ENCODE data around the gene SMIM14. TPM values are rescaled to one million over a fixed set of nuclear protein-coding genes. Genes with fewer than 3 reads are reported as not detected.
"Not testable (repeated sequence)": the region's sequence is repeated elsewhere in the genome, so short reads cannot be mapped to it uniquely, and the experiment has no call there.

SMIM14 gene
- total RNA-seq, 6 experiments from 2014 or later, result 54.0 to 224 (median 124) TPM

DNA sequence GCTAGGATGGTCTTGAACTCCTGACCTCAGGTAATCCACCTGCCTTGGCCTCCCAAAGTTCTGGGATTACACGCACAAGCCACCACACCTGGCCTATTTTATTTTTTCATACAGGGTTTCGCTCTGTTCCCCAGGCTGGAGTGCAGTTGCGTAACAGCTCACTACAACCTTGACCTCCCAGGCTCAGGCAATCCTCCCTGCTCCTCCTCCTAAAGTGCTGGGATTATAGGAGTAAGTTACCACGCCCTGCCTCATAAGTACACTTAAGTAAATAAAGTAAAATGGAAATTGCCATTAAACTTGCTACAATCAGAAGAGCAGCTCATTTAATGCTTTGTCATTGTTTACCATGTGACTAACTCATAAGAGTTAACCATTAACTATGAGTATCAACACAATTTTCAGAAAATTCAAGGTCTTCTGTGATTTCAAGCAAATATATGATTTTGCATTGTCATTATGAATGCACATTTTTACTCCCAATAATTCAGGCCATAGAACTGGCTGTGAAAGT, 123.7 kb downstream of the SMIM14 start:
- peak; percentile 58 to 81 (median 74) for DNase-seq
- Histone ChIP-seq H3K36me3 (peaks cover 4 to 93% (median 22%) of the 10 kb centered on the region in 4 donors), H3K9me3 (no peaks in the 10 kb centered on the region), H3K4me1 (peaks cover 0 to 49% (median 10%) of the 10 kb centered on the region in 4 donors), H3K4me3 (no peak overlapping the region), H3K27ac (peak overlapping the region; percentile 61 to 79 (median 65)), H3K27me3 (no peaks in the 10 kb centered on the region)
- WGBS (ENCODE audit: insufficient coverage, low coverage, low lambda C conversion rate, missing lambda C conversion rate), result 29% methylated on average over 4 of the region's 4 CpGs
- ATAC-seq, result peak; percentile 77 to 95 (median 86)
- intact Hi-C loops (cut with DNase I), result no loop called here
- no peak for TF ChIP-seq POLR2A (IDR thresholded peaks at IDR 0.05)
- TF ChIP-seq, protein P1, sequence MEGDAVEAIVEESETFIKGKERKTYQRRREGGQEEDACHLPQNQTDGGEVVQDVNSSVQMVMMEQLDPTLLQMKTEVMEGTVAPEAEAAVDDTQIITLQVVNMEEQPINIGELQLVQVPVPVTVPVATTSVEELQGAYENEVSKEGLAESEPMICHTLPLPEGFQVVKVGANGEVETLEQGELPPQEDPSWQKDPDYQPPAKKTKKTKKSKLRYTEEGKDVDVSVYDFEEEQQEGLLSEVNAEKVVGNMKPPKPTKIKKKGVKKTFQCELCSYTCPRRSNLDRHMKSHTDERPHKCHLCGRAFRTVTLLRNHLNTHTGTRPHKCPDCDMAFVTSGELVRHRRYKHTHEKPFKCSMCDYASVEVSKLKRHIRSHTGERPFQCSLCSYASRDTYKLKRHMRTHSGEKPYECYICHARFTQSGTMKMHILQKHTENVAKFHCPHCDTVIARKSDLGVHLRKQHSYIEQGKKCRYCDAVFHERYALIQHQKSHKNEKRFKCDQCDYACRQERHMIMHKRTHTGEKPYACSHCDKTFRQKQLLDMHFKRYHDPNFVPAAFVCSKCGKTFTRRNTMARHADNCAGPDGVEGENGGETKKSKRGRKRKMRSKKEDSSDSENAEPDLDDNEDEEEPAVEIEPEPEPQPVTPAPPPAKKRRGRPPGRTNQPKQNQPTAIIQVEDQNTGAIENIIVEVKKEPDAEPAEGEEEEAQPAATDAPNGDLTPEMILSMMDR (IDR thresholded peaks at IDR 0.05), result no peak

DNA sequence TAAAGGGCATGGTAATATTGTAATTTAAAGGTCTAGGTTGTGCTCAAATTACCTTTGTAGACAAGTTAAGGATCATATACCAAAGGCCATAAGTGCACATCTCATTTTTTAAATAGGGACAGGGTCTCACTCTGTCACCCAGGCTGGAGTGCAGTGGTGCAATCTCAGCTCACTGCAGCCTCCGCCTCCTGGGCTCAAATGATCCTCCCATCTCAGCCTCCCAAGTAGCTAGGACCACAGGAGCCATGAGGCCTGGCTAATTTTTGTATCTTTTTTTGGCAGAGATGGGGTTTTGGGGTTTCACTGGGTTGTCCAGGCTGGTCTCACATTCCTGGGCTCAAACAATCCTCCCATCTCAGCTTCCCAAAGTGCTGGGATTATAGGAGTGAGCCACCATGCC, 124.4 kb downstream of the SMIM14 start:
- H3K27me3 ChIP-seq; DNase-seq; ATAC-seq; H3K9me3 ChIP-seq; intact Hi-C loops (cut with DNase I); H3K4me3 ChIP-seq: not testable (repeated sequence)
- peak overlapping the region; percentile 23 to 79 (median 61) for H3K27ac ChIP-seq
- H3K36me3 ChIP-seq, result peaks cover 7 to 93% (median 26%) of the 10 kb centered on the region in 4 donors
- H3K4me1 ChIP-seq, result peaks cover 0 to 44% (median 8%) of the 10 kb centered on the region in 4 donors
- 86% methylated on average over 1 of the region's 1 CpG for WGBS (ENCODE audit: insufficient coverage, low coverage, low lambda C conversion rate, missing lambda C conversion rate)

DNA sequence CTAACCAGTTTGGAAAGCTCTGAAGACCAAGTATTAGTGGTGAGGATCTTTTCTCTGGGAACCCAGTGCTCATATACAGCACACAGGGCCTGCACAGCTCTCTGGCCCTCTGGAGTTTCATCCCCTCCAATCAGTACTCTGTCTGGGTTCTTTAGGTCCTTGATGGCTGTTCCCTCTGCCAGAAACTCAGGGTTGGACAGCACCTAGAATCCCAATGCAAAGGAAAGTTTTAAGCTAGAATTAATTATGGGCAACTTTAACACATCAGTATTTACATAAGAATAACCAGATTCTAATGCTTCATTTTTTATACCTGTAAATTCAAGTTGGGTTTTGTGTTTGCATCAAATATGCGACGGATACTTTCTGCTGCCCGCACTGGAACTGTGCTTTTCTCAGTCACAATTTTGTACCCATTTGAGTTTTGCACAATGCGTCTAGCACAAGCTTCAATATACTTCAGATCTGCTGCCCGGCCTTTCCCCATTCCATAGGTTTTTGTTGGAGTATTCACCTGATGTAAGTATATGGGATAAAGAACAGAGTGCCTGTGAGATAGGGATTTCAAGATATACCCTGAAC, 128.2 kb downstream of the SMIM14 start:
- Histone ChIP-seq H3K9me3 (no peaks in the 10 kb centered on the region), H3K4me3 (no peak overlapping the region), H3K4me1 (peaks cover 0 to 27% (median 5%) of the 10 kb centered on the region in 4 donors), H3K27ac (peak overlapping the region in 1 of 3 donors; percentile 14), H3K27me3 (no peaks in the 10 kb centered on the region), H3K36me3 (peaks cover 24 to 94% (median 50%) of the 10 kb centered on the region in 4 donors)
- 100% methylated on average over 3 of the region's 5 CpGs for WGBS (ENCODE audit: insufficient coverage, low coverage, low lambda C conversion rate, missing lambda C conversion rate)
- ATAC-seq, result no peak
- no peak for DNase-seq
- TF ChIP-seq, protein P1 (IDR thresholded peaks at IDR 0.05), result no peak
- no peak for TF ChIP-seq POLR2A (IDR thresholded peaks at IDR 0.05)
- intact Hi-C loops (cut with DNase I), result no loop called here

DNA sequence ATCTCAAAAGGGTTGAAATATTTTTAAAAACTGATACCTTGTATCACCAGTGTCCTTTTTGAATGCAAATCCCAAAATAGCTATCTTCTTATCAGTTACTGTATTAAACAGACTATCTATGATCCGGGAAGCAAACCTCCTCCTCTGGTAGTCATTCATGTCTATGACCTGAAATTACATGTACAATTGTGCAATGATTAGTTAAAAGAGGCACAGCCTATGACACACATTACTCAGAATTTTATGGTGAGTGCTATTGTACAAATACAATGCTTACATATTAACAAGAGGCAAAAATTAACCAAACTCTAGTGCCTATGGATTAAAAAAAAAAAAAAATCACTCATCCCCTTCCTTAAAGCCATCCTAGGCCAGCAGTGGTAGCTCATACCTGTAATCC, 133.1 kb downstream of the SMIM14 start:
- Histone ChIP-seq H3K36me3 (peaks cover 23 to 97% (median 67%) of the 10 kb centered on the region in 4 donors), H3K4me3 (no peak overlapping the region), H3K4me1 (peaks cover 0 to 14% (median 0%) of the 10 kb centered on the region in 4 donors), H3K27ac (peak overlapping the region in 1 of 3 donors; percentile 6), H3K27me3 (no peaks in the 10 kb centered on the region), H3K9me3 (no peaks in the 10 kb centered on the region)
- 17% methylated on average over 1 of the region's 1 CpG for WGBS (ENCODE audit: insufficient coverage, low coverage, low lambda C conversion rate, missing lambda C conversion rate)
- TF ChIP-seq, protein P1 (IDR thresholded peaks at IDR 0.05), result no peak
- TF ChIP-seq POLR2A (IDR thresholded peaks at IDR 0.05), result no peak
- intact Hi-C loops (cut with DNase I), result no loop called here
- ATAC-seq (peak in 2 of 4 donors; percentile 7 to 41), DNase-seq (no peak)

DNA sequence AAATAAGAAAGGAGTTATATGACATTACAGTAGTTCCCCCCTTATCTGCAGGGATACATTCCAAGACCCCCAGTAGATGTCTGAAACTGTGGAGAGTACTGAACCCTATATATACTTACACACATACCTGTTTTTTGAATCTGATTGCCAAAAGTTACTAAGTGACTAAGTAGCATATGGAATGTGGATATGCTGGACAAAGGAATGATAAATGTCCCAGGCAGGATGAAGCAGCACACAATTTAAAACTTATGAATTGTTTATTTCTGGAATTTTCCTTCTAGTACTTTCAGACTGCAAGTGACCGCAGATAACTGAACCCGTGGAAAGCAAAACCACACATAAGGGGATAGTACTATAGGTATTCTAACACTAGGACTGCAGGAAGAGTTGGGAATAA, 134.1 kb downstream of the SMIM14 start:
- Histone ChIP-seq H3K27ac (peak overlapping the region in 1 of 3 donors; percentile 9), H3K4me1 (peaks cover 0 to 19% (median 0%) of the 10 kb centered on the region in 4 donors), H3K4me3 (no peak overlapping the region), H3K27me3 (no peaks in the 10 kb centered on the region), H3K36me3 (peaks cover 22 to 97% (median 63%) of the 10 kb centered on the region in 4 donors), H3K9me3 (no peaks in the 10 kb centered on the region)
- intact Hi-C loops (cut with DNase I), result no loop called here
- no peak for ATAC-seq
- TF ChIP-seq POLR2A (IDR thresholded peaks at IDR 0.05), result no peak
- TF ChIP-seq, protein P1 (IDR thresholded peaks at IDR 0.05), result no peak
- DNase-seq, result no peak
- 90% methylated on average over 2 of the region's 2 CpGs for WGBS (ENCODE audit: insufficient coverage, low coverage, low lambda C conversion rate, missing lambda C conversion rate)

DNA sequence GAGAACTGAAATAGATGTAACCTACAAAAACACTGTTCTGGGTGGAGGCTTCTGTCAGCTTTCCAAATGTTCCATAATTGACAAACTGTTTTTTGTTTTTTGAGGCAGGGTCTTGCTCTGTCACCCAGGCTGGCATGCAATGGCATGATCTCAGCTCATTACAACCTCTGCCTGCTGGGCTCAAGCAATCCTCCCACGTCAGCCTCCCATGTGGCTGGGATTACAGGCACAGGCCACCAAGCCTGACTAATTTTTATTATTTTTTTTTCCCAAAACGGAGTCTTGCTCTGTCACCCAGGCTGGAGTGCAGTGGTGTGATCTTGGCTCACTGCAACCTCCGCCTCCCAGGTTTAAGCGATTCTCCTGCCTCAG, 136.0 kb downstream of the SMIM14 start:
- Histone ChIP-seq H3K36me3 (peaks cover 11 to 93% (median 51%) of the 10 kb centered on the region in 4 donors), H3K4me1 (peaks cover 0 to 32% (median 0%) of the 10 kb centered on the region in 4 donors), H3K27ac (peak overlapping the region in 1 of 3 donors; percentile 4)
- H3K27me3 ChIP-seq; H3K9me3 ChIP-seq; H3K4me3 ChIP-seq; ATAC-seq; DNase-seq; intact Hi-C loops (cut with DNase I): not testable (repeated sequence)
- WGBS (ENCODE audit: insufficient coverage, low coverage, low lambda C conversion rate, missing lambda C conversion rate), result 92% methylated on average over 4 of the region's 4 CpGs
